ENCODE results near the gene MRPL12.

Gene MRPL12

GRCh38 chr17:81687770-81688541, 15.2 kb upstream of the MRPL12 start:
- H3K4me1 ChIP-seq (ENCODE audit: insufficient read depth, low read length): peaks cover 9% of the 10 kb centered on the region; the same call in 1 of the 2 replicates
- H3K9ac ChIP-seq (ENCODE audit: low read depth, low read length): no peak overlapping the region
- H3K36me3 ChIP-seq (ENCODE audit: insufficient read depth, low read length): peaks cover 9% of the 10 kb centered on the region; the same call in 1 of the 2 replicates
- no peaks in the 10 kb centered on the region for H3K9me3 ChIP-seq (ENCODE audit: control insufficient read depth, insufficient read depth, low read length)

- H3K9ac ChIP-seq (ENCODE audit: low read depth, low read length): no peak overlapping the region
- peaks cover 9% of the 10 kb centered on the region; the same call in 1 of the 2 replicates for H3K36me3 ChIP-seq (ENCODE audit: insufficient read depth, low read length)
- no peaks in the 10 kb centered on the region for H3K9me3 ChIP-seq (ENCODE audit: control insufficient read depth, insufficient read depth, low read length)
- H3K4me1 ChIP-seq (ENCODE audit: insufficient read depth, low read length): peaks cover 9% of the 10 kb centered on the region; the same call in 1 of the 2 replicates
Observed at GRCh38 chr17:81688616-81689015, 14.6 kb upstream of the MRPL12 start.

GRCh38 chr17:81690066-81690465, 13.1 kb upstream of the MRPL12 start:
- Histone ChIP-seq H3K9me3 (ENCODE audit: control insufficient read depth, insufficient read depth, low read length) (no peaks in the 10 kb centered on the region), H3K36me3 (ENCODE audit: insufficient read depth, low read length) (peaks cover 9% of the 10 kb centered on the region), H3K9ac (ENCODE audit: low read depth, low read length) (no peak overlapping the region)

GRCh38 chr17:81690549-81690948, 12.6 kb upstream of the MRPL12 start:
- no peaks in the 10 kb centered on the region for H3K4me1 ChIP-seq (ENCODE audit: insufficient read depth, low read length)
- H3K36me3 ChIP-seq (ENCODE audit: insufficient read depth, low read length): peaks cover 9% of the 10 kb centered on the region
- H3K9ac ChIP-seq (ENCODE audit: low read depth, low read length): no peak overlapping the region
- no peaks in the 10 kb centered on the region for H3K9me3 ChIP-seq (ENCODE audit: control insufficient read depth, insufficient read depth, low read length)

More at GRCh38 chr17:81690066-81690465, 13.1 kb upstream of the MRPL12 start:
- peaks cover 2% of the 10 kb centered on the region; the same call in 1 of the 2 replicates for H3K4me1 ChIP-seq (ENCODE audit: insufficient read depth, low read length)

GRCh38 chr17:81691196-81691595, 12.0 kb upstream of the MRPL12 start:
- H3K36me3 ChIP-seq (ENCODE audit: insufficient read depth, low read length): peaks cover 9% of the 10 kb centered on the region
- no peaks in the 10 kb centered on the region for H3K9me3 ChIP-seq (ENCODE audit: control insufficient read depth, insufficient read depth, low read length)
- H3K9ac ChIP-seq (ENCODE audit: low read depth, low read length): no peak overlapping the region
- no peaks in the 10 kb centered on the region for H3K4me1 ChIP-seq (ENCODE audit: insufficient read depth, low read length)

GRCh38 chr17:81691608-81692007, 11.6 kb upstream of the MRPL12 start:
- H3K9ac ChIP-seq (ENCODE audit: low read depth, low read length): no peak overlapping the region
- peaks cover 11% of the 10 kb centered on the region for H3K36me3 ChIP-seq (ENCODE audit: insufficient read depth, low read length)
- no peaks in the 10 kb centered on the region for H3K4me1 ChIP-seq (ENCODE audit: insufficient read depth, low read length)
- no peaks in the 10 kb centered on the region for H3K9me3 ChIP-seq (ENCODE audit: control insufficient read depth, insufficient read depth, low read length)

- H3K9me3 ChIP-seq (ENCODE audit: control insufficient read depth, insufficient read depth, low read length): no peaks in the 10 kb centered on the region
- no peaks in the 10 kb centered on the region for H3K4me1 ChIP-seq (ENCODE audit: insufficient read depth, low read length)
- no peak overlapping the region for H3K9ac ChIP-seq (ENCODE audit: low read depth, low read length)
- H3K36me3 ChIP-seq (ENCODE audit: insufficient read depth, low read length): peaks cover 18% of the 10 kb centered on the region
Observed at GRCh38 chr17:81693509-81694210, 9.5 kb upstream of the MRPL12 start.

GRCh38 chr17:81694810-81695209, 8.4 kb upstream of the MRPL12 start:
- Histone ChIP-seq H3K9me3 (ENCODE audit: control insufficient read depth, insufficient read depth, low read length) (no peaks in the 10 kb centered on the region), H3K36me3 (ENCODE audit: insufficient read depth, low read length) (peaks cover 18% of the 10 kb centered on the region), H3K4me1 (ENCODE audit: insufficient read depth, low read length) (no peaks in the 10 kb centered on the region), H3K9ac (ENCODE audit: low read depth, low read length) (no peak overlapping the region)

- peaks cover 18% of the 10 kb centered on the region for H3K36me3 ChIP-seq (ENCODE audit: insufficient read depth, low read length)
- H3K4me1 ChIP-seq (ENCODE audit: insufficient read depth, low read length): no peaks in the 10 kb centered on the region
- H3K9me3 ChIP-seq (ENCODE audit: control insufficient read depth, insufficient read depth, low read length): no peaks in the 10 kb centered on the region
- no peak overlapping the region for H3K9ac ChIP-seq (ENCODE audit: low read depth, low read length)
Observed at GRCh38 chr17:81695211-81695610, 8.0 kb upstream of the MRPL12 start.

- Histone ChIP-seq H3K9me3 (ENCODE audit: control insufficient read depth, insufficient read depth, low read length) (no peaks in the 10 kb centered on the region), H3K4me1 (ENCODE audit: insufficient read depth, low read length) (no peaks in the 10 kb centered on the region), H3K36me3 (ENCODE audit: insufficient read depth, low read length) (peaks cover 18% of the 10 kb centered on the region), H3K9ac (ENCODE audit: low read depth, low read length) (no peak overlapping the region)
Observed at GRCh38 chr17:81695801-81696200, 7.4 kb upstream of the MRPL12 start.

GRCh38 chr17:81696218-81696941, 6.8 kb upstream of the MRPL12 start:
- H3K9me3 ChIP-seq (ENCODE audit: control insufficient read depth, insufficient read depth, low read length): no peaks in the 10 kb centered on the region
- H3K9ac ChIP-seq (ENCODE audit: low read depth, low read length): no peak overlapping the region
- H3K4me1 ChIP-seq (ENCODE audit: insufficient read depth, low read length): no peaks in the 10 kb centered on the region
- peaks cover 20% of the 10 kb centered on the region for H3K36me3 ChIP-seq (ENCODE audit: insufficient read depth, low read length)

GRCh38 chr17:81697261-81698044, 5.7 kb upstream of the MRPL12 start:
- no peaks in the 10 kb centered on the region for H3K9me3 ChIP-seq (ENCODE audit: control insufficient read depth, insufficient read depth, low read length)
- H3K36me3 ChIP-seq (ENCODE audit: insufficient read depth, low read length): peaks cover 22% of the 10 kb centered on the region
- H3K4me1 ChIP-seq (ENCODE audit: insufficient read depth, low read length): no peaks in the 10 kb centered on the region
- no peak overlapping the region for H3K9ac ChIP-seq (ENCODE audit: low read depth, low read length)

- Histone ChIP-seq H3K4me1 (ENCODE audit: insufficient read depth, low read length) (peaks cover 7% of the 10 kb centered on the region; the same call in 1 of the 2 replicates), H3K9me3 (ENCODE audit: control insufficient read depth, insufficient read depth, low read length) (no peaks in the 10 kb centered on the region), H3K36me3 (ENCODE audit: insufficient read depth, low read length) (peaks cover 28% of the 10 kb centered on the region), H3K9ac (ENCODE audit: low read depth, low read length) (no peak overlapping the region)
Observed at GRCh38 chr17:81700353-81701287, 2.5 kb upstream of the MRPL12 start.

Measured in ES-I3 (cell line).